ENCODE data around the gene MYD88. TPM values are rescaled to one million over a fixed set of nuclear protein-coding genes. Genes with fewer than 3 reads are reported as not detected.

Gene MYD88
- total and polyA plus RNA-seq, 9 of the 15 experiments (the other 6 are each of a cell fraction or from before 2014, with no cell fraction given) = 3.2 to 47.3 (median 27.6) TPM

DNA sequence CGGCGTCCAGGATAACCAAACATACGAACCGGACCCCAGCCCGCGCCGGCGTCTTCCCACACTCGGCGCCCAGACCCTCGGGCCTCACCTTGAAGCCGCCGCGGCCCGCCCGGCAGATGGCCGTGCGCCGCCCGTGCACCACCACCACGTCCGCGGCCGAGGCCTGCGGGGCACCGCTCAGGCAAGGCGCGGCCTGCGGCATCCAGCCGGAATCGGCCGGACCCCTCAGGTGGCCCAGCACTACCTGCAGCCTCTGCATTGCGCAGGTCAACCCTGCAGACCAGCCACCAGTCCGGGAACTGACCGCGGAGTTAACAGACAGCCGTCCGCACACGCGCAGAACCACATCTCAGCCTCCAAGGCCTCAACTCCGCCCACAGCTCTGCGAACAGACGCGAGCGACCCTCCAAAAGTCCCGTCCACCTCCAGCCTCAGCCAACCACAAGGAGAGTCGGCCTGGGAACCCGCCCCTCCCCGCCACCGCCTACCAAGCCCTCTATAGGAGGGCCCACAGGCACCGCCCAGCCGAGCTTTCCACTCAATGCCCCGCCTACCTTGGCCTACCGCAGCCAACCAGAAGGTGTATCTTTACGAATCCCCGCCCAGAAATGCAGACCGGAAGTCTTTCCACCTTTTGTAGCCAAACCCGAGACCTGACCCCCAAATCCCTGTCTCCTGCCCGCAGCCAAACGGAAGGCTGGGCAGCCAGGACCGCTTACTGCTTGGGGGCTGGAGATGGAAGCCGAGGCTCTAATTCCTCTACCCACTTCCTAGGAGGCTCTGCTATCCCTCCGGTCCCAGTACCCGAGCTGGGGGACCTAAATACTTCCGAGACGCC lies 1.5 kb upstream of the MYD88 start, which contains the start of gene ACAA1 (continued):
- TF ChIP-seq, protein P1, sequence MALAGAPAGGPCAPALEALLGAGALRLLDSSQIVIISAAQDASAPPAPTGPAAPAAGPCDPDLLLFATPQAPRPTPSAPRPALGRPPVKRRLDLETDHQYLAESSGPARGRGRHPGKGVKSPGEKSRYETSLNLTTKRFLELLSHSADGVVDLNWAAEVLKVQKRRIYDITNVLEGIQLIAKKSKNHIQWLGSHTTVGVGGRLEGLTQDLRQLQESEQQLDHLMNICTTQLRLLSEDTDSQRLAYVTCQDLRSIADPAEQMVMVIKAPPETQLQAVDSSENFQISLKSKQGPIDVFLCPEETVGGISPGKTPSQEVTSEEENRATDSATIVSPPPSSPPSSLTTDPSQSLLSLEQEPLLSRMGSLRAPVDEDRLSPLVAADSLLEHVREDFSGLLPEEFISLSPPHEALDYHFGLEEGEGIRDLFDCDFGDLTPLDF (CRISPR knock-in tag; IDR thresholded peaks at IDR 0.05) = no peak
- TF ChIP-seq XRCC5 (IDR thresholded peaks at IDR 0.05; ENCODE audit: low read depth, low read length) (peak; percentile 52; the same call in 1 of the 2 replicates), MTA2 (IDR thresholded peaks at IDR 0.05; ENCODE audit: low read depth) (no peak), ILF3 (IDR thresholded peaks at IDR 0.05; ENCODE audit: borderline replicate concordance) (no peak), BMI1 (IDR thresholded peaks at IDR 0.05; ENCODE audit: low read length) (no peak), MAZ (CRISPR knock-in tag; conservative IDR thresholded peaks at IDR 0.05 in 1 of 2, IDR thresholded peaks at IDR 0.05 in 1 of 2) (peak; percentile 27 to 77), ZBTB17 (CRISPR knock-in tag; IDR thresholded peaks at IDR 0.05) (peak; percentile 12), ZNF586 (CRISPR knock-in tag; conservative IDR thresholded peaks at IDR 0.05) (no peak), HIVEP1 (CRISPR knock-in tag; IDR thresholded peaks at IDR 0.05) (no peak), STAG1 (CRISPR knock-in tag; IDR thresholded peaks at IDR 0.05; ENCODE audit: borderline replicate concordance) (peak; percentile 40; the same call in 1 of the 2 replicates), GTF2E2 (tag; IDR thresholded peaks at IDR 0.05) (no peak), E2F3 (CRISPR knock-in tag; IDR thresholded peaks at IDR 0.05) (peak; percentile 57; the same call in 1 of the 2 replicates), ZZZ3 (IDR thresholded peaks at IDR 0.05) (no peak)
- TF ChIP-seq, protein P2, sequence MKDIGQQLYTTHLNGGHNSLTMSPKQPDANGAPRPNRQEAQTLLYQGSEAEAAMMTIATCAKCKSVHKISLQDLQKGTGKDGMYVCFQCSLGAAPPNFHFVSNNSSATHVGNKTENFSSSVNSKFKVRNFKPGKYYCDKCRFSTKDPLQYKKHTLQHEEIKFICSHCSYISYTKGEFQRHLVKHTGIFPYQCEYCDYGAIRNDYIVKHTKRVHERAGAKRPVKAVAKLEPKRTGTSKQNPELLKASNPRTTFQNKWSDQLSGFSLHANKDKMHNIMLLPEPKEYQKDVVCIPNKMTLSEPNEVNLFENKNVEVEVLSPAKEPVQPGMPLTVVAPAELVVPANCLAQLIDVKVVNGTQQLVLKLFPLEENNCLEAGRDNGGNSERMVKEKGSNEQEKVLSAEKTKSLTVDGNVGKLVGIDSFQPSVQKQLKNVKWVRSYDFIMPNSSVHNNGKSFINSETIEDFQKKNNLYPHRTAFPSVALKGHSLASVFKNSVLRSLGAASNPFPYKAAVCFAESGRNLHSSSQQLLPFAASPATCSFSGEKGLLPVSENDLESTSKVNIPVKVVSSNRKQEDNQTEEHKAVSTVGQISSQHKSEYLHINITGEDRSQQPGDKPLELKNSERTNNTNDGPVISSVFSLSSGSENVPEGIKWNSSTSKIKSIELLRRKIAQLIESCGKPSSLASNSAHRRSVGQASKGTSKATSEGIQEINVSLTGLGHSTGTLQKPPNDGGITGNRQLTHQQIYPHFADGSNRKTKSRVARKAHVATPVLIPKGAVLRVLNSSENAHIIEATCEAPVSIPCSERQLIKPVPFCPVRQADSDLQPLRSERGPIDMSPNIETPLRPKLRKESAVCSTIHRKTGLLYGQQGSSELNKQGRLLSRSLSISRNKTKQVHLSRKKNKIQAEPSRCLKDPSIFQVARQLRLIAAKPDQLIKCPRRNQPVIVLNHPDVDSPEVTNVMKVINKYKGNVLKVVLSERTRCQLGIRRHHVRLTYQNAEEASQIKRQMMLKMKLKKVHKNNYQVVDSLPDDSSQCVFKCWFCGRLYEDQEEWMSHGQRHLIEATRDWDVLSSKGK (CRISPR knock-in tag; IDR thresholded peaks at IDR 0.05) = no peak
- TF ChIP-seq, protein P3, sequence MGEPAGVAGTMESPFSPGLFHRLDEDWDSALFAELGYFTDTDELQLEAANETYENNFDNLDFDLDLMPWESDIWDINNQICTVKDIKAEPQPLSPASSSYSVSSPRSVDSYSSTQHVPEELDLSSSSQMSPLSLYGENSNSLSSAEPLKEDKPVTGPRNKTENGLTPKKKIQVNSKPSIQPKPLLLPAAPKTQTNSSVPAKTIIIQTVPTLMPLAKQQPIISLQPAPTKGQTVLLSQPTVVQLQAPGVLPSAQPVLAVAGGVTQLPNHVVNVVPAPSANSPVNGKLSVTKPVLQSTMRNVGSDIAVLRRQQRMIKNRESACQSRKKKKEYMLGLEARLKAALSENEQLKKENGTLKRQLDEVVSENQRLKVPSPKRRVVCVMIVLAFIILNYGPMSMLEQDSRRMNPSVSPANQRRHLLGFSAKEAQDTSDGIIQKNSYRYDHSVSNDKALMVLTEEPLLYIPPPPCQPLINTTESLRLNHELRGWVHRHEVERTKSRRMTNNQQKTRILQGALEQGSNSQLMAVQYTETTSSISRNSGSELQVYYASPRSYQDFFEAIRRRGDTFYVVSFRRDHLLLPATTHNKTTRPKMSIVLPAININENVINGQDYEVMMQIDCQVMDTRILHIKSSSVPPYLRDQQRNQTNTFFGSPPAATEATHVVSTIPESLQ (CRISPR knock-in tag; IDR thresholded peaks at IDR 0.05) = no peak
- TF ChIP-seq, protein P4, sequence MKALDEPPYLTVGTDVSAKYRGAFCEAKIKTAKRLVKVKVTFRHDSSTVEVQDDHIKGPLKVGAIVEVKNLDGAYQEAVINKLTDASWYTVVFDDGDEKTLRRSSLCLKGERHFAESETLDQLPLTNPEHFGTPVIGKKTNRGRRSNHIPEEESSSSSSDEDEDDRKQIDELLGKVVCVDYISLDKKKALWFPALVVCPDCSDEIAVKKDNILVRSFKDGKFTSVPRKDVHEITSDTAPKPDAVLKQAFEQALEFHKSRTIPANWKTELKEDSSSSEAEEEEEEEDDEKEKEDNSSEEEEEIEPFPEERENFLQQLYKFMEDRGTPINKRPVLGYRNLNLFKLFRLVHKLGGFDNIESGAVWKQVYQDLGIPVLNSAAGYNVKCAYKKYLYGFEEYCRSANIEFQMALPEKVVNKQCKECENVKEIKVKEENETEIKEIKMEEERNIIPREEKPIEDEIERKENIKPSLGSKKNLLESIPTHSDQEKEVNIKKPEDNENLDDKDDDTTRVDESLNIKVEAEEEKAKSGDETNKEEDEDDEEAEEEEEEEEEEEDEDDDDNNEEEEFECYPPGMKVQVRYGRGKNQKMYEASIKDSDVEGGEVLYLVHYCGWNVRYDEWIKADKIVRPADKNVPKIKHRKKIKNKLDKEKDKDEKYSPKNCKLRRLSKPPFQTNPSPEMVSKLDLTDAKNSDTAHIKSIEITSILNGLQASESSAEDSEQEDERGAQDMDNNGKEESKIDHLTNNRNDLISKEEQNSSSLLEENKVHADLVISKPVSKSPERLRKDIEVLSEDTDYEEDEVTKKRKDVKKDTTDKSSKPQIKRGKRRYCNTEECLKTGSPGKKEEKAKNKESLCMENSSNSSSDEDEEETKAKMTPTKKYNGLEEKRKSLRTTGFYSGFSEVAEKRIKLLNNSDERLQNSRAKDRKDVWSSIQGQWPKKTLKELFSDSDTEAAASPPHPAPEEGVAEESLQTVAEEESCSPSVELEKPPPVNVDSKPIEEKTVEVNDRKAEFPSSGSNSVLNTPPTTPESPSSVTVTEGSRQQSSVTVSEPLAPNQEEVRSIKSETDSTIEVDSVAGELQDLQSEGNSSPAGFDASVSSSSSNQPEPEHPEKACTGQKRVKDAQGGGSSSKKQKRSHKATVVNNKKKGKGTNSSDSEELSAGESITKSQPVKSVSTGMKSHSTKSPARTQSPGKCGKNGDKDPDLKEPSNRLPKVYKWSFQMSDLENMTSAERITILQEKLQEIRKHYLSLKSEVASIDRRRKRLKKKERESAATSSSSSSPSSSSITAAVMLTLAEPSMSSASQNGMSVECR (CRISPR knock-in tag; IDR thresholded peaks at IDR 0.05) = peak; percentile 94
